ENCODE results near the gene EIF1.

EIF1 gene

DNA sequence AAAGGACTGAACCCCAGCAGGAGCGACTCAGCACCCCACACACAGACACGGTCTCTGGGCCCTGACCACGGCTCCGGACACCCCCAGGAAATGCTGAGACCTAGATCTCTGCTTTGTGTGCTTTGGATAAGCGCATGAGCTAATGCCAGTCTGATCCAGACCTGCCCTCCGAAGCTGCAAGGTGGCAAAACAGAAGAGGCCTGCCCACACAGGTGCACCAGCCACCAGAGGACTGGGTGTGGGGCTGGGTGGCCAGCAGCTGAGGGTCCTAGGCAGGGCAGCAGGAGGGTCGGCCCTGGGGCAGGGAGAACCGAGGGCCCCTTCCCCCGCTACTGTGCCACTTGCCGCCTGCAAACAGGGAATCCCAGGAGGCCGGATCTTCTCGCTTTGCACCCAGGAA is 30.7 kb upstream of the EIF1 start:
- no peaks in the 10 kb centered on the region for H3K4me1 ChIP-seq (ENCODE audit: control insufficient read depth, insufficient read depth, low read length, unreplicated experiment)
- no peak overlapping the region for H3K4me3 ChIP-seq (ENCODE audit: low read depth, low read length)
- H2AFZ ChIP-seq (ENCODE audit: low read length, unreplicated experiment) = no peak overlapping the region
- H3K27me3 ChIP-seq (ENCODE audit: insufficient read depth, low read length) = no peaks in the 10 kb centered on the region
- H3K36me3 ChIP-seq (ENCODE audit: insufficient read depth, low read length) = no peaks in the 10 kb centered on the region
- H3K79me2 ChIP-seq (ENCODE audit: control insufficient read depth, insufficient read depth, low read length, unreplicated experiment) = no peaks in the 10 kb centered on the region
- H3K27ac ChIP-seq (ENCODE audit: low read depth, low read length) = no peak overlapping the region

DNA sequence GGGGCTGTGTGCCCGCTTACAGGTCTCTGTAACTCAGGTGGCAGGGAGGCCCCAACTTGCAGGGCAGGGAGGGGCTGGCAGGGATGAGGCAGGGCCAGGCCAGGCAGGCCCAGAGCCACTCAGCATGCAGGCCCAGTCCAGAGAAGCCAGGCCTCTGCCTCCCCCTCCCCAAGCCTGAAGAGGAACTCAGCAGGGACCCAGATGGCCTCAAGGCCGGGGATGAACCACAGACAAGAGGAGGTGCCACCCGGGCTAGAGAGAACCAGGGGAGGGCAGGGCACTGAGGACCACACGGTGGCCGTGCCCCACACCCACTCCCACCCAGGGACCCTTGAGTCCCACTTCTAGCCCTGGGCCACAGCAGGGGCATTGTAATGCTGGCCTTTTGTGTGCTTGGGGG is 29.8 kb upstream of the EIF1 start:
- H3K4me1 ChIP-seq (ENCODE audit: control insufficient read depth, insufficient read depth, low read length, unreplicated experiment) = no peaks in the 10 kb centered on the region
- H3K27ac ChIP-seq (ENCODE audit: low read depth, low read length) = no peak overlapping the region
- no peaks in the 10 kb centered on the region for H3K27me3 ChIP-seq (ENCODE audit: insufficient read depth, low read length)
- H3K4me3 ChIP-seq (ENCODE audit: low read depth, low read length) = no peak overlapping the region
- no peaks in the 10 kb centered on the region for H3K79me2 ChIP-seq (ENCODE audit: control insufficient read depth, insufficient read depth, low read length, unreplicated experiment)
- H2AFZ ChIP-seq (ENCODE audit: low read length, unreplicated experiment) = no peak overlapping the region
- H3K36me3 ChIP-seq (ENCODE audit: insufficient read depth, low read length) = no peaks in the 10 kb centered on the region

DNA sequence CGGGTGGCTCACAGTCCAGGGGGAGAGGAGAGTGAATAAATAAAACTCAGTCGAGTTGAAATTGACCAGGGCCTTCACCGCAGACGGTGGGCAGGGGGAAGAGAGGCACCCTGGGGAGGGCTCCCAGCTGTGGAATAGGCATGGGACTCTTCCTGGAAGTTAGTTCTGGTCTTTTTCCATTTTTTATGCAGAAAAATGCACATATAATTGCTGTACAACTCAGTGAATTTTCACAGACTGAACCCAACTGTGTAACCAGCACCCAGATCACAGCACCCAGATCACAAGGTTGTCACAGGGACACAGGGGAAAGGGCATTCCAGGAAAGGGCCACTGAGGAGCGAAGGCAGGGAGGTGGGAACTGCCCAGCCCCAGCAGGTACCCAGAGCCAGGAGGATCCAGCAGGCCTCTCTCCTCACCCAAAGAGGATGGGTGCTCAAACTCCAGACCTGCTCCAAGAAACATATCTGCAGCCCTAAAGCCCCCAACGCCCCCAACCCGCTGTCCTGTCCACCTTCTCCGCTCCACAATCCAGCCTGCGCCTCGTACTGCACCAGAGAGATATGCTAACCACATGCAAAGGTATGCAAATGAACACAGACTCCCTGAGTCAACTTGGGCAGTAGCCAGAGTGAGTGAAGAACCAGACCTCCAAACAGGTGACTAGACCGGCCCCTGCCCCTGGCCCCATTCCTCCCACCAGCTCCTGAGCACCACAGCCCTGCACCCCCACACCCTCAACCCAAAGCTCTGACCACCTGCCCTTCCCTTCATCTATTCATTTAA is 29.1 kb upstream of the EIF1 start:
- H3K79me2 ChIP-seq (ENCODE audit: control insufficient read depth, insufficient read depth, low read length, unreplicated experiment) = no peaks in the 10 kb centered on the region
- H3K4me1 ChIP-seq (ENCODE audit: control insufficient read depth, insufficient read depth, low read length, unreplicated experiment) = no peaks in the 10 kb centered on the region
- H3K27ac ChIP-seq (ENCODE audit: low read depth, low read length) = no peak overlapping the region
- H3K36me3 ChIP-seq (ENCODE audit: insufficient read depth, low read length) = no peaks in the 10 kb centered on the region
- H3K4me3 ChIP-seq (ENCODE audit: low read depth, low read length) = no peak overlapping the region
- H3K27me3 ChIP-seq (ENCODE audit: insufficient read depth, low read length) = no peaks in the 10 kb centered on the region
- H2AFZ ChIP-seq (ENCODE audit: low read length, unreplicated experiment) = no peak overlapping the region

DNA sequence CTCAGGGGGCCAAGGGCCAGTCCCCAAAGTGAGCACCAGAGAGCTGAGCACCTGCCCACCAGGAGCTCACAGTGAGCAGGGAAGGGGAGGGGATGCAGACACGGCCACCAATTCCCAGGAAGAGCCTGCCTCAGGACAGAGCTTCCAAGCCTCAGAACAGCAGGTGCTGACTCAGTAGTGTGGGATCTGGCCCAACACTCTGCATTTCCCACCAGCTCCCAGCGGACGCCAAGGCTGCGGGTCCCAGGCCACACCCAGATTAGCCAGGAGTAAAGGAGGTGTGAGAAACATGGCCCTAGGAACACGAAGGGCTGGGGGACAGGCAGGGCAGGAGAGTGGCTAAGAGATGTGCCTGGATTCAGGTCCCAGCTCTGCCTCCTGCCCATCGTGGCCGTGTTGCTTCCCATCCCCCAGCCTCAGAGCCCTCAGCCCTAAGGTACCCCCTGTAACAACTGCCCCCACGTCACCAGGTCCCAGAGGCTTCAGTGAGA is 28.4 kb upstream of the EIF1 start:
- no peaks in the 10 kb centered on the region for H3K36me3 ChIP-seq (ENCODE audit: insufficient read depth, low read length)
- no peak overlapping the region for H2AFZ ChIP-seq (ENCODE audit: low read length, unreplicated experiment)
- H3K4me1 ChIP-seq (ENCODE audit: control insufficient read depth, insufficient read depth, low read length, unreplicated experiment) = no peaks in the 10 kb centered on the region
- H3K27ac ChIP-seq (ENCODE audit: low read depth, low read length) = no peak overlapping the region
- no peak overlapping the region for H3K4me3 ChIP-seq (ENCODE audit: low read depth, low read length)
- no peaks in the 10 kb centered on the region for H3K27me3 ChIP-seq (ENCODE audit: insufficient read depth, low read length)
- no peaks in the 10 kb centered on the region for H3K79me2 ChIP-seq (ENCODE audit: control insufficient read depth, insufficient read depth, low read length, unreplicated experiment)

DNA sequence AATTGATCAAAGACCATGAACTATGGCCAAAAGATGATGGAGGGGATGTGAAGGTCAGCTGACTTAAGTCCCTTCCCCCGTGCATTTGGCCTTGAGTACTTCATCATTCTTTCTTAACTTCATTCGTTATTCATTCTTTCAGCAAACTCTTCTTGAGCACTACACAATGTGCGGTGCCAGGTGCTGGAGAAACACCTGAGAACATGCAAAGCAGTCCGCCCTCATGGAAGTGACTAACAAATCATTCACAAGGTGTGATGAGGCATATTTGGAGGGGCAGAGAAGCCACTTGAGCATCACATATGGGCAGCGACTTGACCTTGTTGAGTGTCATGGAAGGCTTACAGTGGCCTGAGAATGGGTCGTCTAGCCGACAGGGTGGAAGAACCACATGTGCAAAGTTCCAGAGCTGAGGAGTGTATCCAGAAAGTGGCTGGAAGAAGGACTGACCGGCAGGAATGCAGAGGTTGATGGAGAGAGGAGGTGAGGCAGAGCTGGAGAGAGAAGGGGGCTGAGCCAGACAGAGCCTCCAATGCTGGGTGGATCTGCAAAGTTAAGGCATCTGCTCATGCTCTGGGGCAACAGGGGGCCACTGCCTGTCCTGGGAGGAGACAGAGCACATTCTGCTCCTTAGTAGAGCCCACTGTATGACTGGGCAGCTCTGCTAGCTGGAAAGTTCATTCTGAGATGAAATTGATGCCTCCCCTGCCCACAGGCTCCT is 25.1 kb upstream of the EIF1 start:
- Histone ChIP-seq H3K36me3 (ENCODE audit: insufficient read depth, low read length) (no peaks in the 10 kb centered on the region), H3K79me2 (ENCODE audit: control insufficient read depth, insufficient read depth, low read length, unreplicated experiment) (no peaks in the 10 kb centered on the region), H3K27ac (ENCODE audit: low read depth, low read length) (no peak overlapping the region), H3K27me3 (ENCODE audit: insufficient read depth, low read length) (no peaks in the 10 kb centered on the region), H3K4me3 (ENCODE audit: low read depth, low read length) (no peak overlapping the region), H3K4me1 (ENCODE audit: control insufficient read depth, insufficient read depth, low read length, unreplicated experiment) (peaks cover 6% of the 10 kb centered on the region), H2AFZ (ENCODE audit: low read length, unreplicated experiment) (no peak overlapping the region)

DNA sequence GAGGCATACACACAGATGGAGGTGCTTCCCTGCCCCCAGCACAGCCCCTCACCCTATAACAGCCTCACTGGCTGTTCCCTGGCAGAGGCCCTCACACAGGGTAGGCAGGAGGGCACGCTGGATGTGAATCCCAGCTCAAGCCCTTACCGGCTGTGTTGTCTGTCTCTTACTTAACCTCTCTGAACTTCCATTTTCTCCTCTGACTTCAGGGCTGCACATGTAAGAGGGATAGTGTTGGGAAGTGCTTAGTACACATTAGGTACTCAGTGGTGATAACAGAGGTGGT is 24.6 kb upstream of the EIF1 start:
- H3K79me2 ChIP-seq (ENCODE audit: control insufficient read depth, insufficient read depth, low read length, unreplicated experiment) = no peaks in the 10 kb centered on the region
- H3K27me3 ChIP-seq (ENCODE audit: insufficient read depth, low read length) = no peaks in the 10 kb centered on the region
- H3K4me1 ChIP-seq (ENCODE audit: control insufficient read depth, insufficient read depth, low read length, unreplicated experiment) = peaks cover 6% of the 10 kb centered on the region
- no peak overlapping the region for H2AFZ ChIP-seq (ENCODE audit: low read length, unreplicated experiment)
- H3K36me3 ChIP-seq (ENCODE audit: insufficient read depth, low read length) = no peaks in the 10 kb centered on the region
- no peak overlapping the region for H3K27ac ChIP-seq (ENCODE audit: low read depth, low read length)
- H3K4me3 ChIP-seq (ENCODE audit: low read depth, low read length) = no peak overlapping the region

DNA sequence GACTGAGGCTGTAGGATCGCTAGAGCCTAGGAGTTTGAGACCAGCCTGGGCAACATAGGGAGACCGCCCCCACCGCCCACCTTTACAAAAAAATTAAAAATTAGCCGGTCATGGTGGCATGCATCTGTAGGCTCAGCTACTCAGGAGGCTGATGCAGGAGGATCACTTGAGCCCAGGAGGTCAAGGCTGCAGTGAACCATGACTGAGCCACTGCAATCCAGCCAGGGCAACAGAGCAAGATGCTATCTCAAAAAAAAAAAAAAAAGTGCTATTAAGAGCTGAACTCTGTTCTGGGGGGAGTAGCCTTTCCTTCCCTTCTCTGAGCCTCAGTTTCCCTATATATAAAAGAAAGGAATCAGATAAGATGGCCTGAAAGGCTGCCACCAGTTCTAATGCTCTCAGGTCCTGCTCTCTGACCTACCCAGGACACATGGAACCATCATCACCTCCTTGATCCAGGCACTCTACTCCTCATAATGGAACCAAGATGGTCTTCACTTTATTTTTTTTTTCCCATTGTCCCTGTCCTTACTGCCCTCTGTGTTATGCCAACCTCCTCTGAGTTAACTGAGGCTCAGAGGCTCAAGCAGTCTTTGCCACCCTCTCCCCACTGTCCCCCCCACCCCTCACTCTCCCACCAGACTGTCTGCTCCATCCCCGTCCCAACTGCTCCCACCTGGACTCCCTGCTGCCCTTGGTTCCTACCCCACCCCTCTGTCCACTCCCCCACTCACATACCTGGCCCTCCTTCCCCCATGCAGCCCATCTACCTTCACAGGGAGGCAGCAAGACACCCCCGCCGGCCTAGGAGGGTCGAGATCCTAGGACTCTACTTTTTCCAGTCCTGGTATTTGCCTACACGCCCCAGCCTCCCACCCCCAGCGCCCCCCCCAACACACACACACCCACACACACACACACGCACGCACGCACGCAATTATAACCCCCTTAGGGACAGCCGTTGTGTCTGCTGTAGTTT is 23.8 kb upstream of the EIF1 start:
- Histone ChIP-seq H3K79me2 (ENCODE audit: control insufficient read depth, insufficient read depth, low read length, unreplicated experiment) (no peaks in the 10 kb centered on the region), H3K4me1 (ENCODE audit: control insufficient read depth, insufficient read depth, low read length, unreplicated experiment) (peaks cover 6% of the 10 kb centered on the region), H2AFZ (ENCODE audit: low read length, unreplicated experiment) (no peak overlapping the region), H3K27ac (ENCODE audit: low read depth, low read length) (no peak overlapping the region), H3K36me3 (ENCODE audit: insufficient read depth, low read length) (no peaks in the 10 kb centered on the region), H3K4me3 (ENCODE audit: low read depth, low read length) (peak overlapping the region; percentile 77), H3K27me3 (ENCODE audit: insufficient read depth, low read length) (no peaks in the 10 kb centered on the region)

DNA sequence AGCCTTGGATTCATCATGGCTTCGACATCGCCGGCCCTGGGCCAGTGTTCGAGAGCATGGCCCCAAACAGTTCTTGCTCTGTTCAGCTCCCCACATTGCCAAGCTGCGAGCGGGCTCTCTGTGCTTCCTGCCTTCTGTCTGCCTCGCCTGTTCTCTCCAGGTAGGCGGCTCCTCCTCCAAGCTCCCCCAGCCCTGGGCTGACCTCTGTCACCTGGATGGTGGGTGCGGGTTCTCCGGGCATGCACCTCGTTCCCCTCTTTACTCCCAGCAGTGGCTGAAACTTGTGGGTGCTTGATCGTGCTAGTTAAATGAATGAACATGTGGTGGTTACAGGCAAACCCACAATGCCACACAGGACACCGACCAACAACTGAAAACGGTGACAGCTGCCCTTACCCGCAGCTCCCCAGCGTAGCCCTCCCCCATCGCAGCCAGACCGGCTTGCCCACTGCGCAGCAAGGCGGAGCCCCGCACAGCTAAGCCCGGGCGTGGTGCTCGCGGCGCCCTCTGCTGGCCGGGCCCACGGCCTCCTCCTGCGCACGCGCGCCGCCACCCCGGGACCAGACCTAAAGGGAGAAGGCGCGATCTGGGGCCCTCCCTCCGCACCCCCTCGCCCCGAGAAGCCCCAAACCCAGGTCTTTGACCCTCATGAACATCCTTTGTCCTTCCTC is 23.0 kb upstream of the EIF1 start:
- peaks cover 6% of the 10 kb centered on the region for H3K4me1 ChIP-seq (ENCODE audit: control insufficient read depth, insufficient read depth, low read length, unreplicated experiment)
- H3K27ac ChIP-seq (ENCODE audit: low read depth, low read length) = peak overlapping the region; percentile 81
- no peaks in the 10 kb centered on the region for H3K36me3 ChIP-seq (ENCODE audit: insufficient read depth, low read length)
- H3K27me3 ChIP-seq (ENCODE audit: insufficient read depth, low read length) = no peaks in the 10 kb centered on the region
- no peaks in the 10 kb centered on the region for H3K79me2 ChIP-seq (ENCODE audit: control insufficient read depth, insufficient read depth, low read length, unreplicated experiment)
- peak overlapping the region; percentile 77 for H3K4me3 ChIP-seq (ENCODE audit: low read depth, low read length)
- peak overlapping the region; percentile 87 for H2AFZ ChIP-seq (ENCODE audit: low read length, unreplicated experiment)

DNA sequence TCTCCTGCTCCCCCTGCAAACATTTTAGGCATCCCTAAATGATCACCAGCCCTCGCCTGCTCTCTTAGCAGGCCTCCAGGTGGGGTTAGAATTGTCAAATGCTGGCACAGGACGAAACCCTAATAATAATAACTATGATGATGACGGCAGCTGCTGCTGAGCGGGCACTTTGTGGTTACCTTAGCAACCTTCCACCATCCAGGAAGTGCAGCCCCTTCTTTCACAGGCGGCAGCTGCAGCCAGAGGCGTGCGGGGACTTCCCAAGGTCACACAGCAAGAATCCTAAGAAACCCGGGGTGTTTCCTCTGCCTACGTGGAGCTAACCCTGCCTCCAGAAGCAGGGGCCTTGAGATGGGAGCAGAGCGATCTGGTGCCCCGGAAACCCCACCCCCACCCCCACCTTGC is 22.4 kb upstream of the EIF1 start:
- Histone ChIP-seq H3K27me3 (ENCODE audit: insufficient read depth, low read length) (no peaks in the 10 kb centered on the region), H3K36me3 (ENCODE audit: insufficient read depth, low read length) (no peaks in the 10 kb centered on the region), H3K4me1 (ENCODE audit: control insufficient read depth, insufficient read depth, low read length, unreplicated experiment) (peaks cover 6% of the 10 kb centered on the region), H2AFZ (ENCODE audit: low read length, unreplicated experiment) (peak overlapping the region; percentile 87), H3K4me3 (ENCODE audit: low read depth, low read length) (peak overlapping the region; percentile 77), H3K27ac (ENCODE audit: low read depth, low read length) (peak overlapping the region; percentile 81), H3K79me2 (ENCODE audit: control insufficient read depth, insufficient read depth, low read length, unreplicated experiment) (no peaks in the 10 kb centered on the region)

DNA sequence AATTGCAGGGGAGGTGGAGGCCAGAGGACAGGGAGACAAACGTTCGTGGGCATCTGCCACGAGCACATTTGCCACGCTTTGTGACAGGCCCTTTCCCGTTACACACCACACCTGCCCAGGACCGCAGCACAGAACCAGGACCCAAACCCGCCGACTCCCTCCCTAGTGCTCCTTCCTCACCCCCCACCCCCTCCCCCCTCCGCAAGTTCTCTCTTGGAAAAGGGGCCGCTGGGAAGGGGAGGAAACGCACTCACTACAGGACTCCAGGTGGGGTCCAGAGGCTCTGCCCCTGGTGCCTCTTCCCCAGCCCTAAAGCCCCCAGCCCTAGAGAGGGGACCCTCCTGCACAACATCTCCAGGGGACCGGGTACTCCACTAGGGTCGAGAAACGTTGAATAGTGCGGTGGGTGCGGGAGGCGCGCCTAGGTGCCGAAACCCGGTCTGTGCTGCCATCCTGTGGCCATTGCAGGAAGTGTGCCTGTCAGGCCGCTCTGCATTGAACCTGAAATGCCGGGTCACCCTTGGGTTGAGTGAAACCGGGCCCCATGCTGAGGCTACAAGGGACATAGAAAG is 21.9 kb upstream of the EIF1 start:
- Histone ChIP-seq H3K4me1 (ENCODE audit: control insufficient read depth, insufficient read depth, low read length, unreplicated experiment) (peaks cover 6% of the 10 kb centered on the region), H2AFZ (ENCODE audit: low read length, unreplicated experiment) (peak overlapping the region; percentile 87), H3K79me2 (ENCODE audit: control insufficient read depth, insufficient read depth, low read length, unreplicated experiment) (no peaks in the 10 kb centered on the region), H3K27me3 (ENCODE audit: insufficient read depth, low read length) (no peaks in the 10 kb centered on the region), H3K4me3 (ENCODE audit: low read depth, low read length) (peak overlapping the region; percentile 77), H3K27ac (ENCODE audit: low read depth, low read length) (peak overlapping the region; percentile 81), H3K36me3 (ENCODE audit: insufficient read depth, low read length) (no peaks in the 10 kb centered on the region)
